K562 (cell line): ENCODE measurements around the gene VSIG10L2. TPM values are rescaled to one million over a fixed set of nuclear protein-coding genes. Genes with fewer than 3 reads are reported as not detected.

ENCODE experiments used
- ATAC-seq: fragments of 200-7000 bp; cut with Tn5 transposase; 3 replicates; pipeline ENCODE4 v1.9.1; 2020; ENCODE audit warnings: moderate library complexity
- Bru-seq: library from RNA; stranded (reverse); fragments of 400-500 nt; gene quantifications from one replicate; lab custom pipeline; 2021; lab: Mats Ljungman, UMichigan
- BruChase-seq, 2 experiments: library from RNA; stranded (reverse); fragments of 400-500 nt; gene quantifications; one replicate each; lab custom pipeline; 2021; lab: Mats Ljungman, UMichigan
- BruUV-seq: library from RNA; stranded (reverse); fragments of 400-500 nt; replicated peaks from 2 replicates; lab custom pipeline; 2021; lab: Mats Ljungman, UMichigan
- CTCF ChIA-PET: fragments of 300-600 bp; formaldehyde crosslinking; extraction: SDS; loops from one replicate; lab custom pipeline; 2021; ENCODE audit warnings: low intra/inter-chr PET ratio; lab: Yijun Ruan, JAX
- POLR2A ChIA-PET: fragments of 300-600, 350-650 bp; sonication (Branson Sonifier 250); formaldehyde crosslinking; extraction: SDS; loops from one replicate; lab custom pipeline; 2021; ENCODE audit warnings: antibody characterized with exemption, inconsistent platforms; lab: Yijun Ruan, JAX
- DNase-seq, 4 experiments: peaks; one replicate each; pipeline versions ENCODE4 v3.0.0 to v3.0.0-alpha.2; 2011 to 2018; ENCODE audit warnings: low spot score in 3 of 4, mixed read lengths in 3 of 4; ENCODE audit errors: extremely low read depth in 1 of 4
- FAIRE-seq: peaks from 2 replicates; lab custom pipeline; 2011; peaks lifted over from hg19 to GRCh38; lab: Jason Lieb, UNC
- H2AFZ ChIP-seq: 2 replicates; pipeline ENCODE4 v1.6.0; 2011; ENCODE audit warnings: low read depth, low read length, control low read depth, inconsistent platforms
- H3K27ac ChIP-seq: fragments of 200-600 bp; 3 replicates; pipeline ENCODE4 v1.8.0; 2011; ENCODE audit warnings: low read depth, mild to moderate bottlenecking, control low read depth, inconsistent platforms, low read length, moderate library complexity, mixed read lengths; ENCODE audit errors: extremely low read depth
- H3K27me3 ChIP-seq, 2 experiments: fragments of 300-600 bp in 1 of 2; 2 replicates in 1 of 2; 3 replicates in 1 of 2; pipeline versions ENCODE4 v1.6.0 to v1.8.0; 2011; ENCODE audit warnings: inconsistent platforms in 2 of 2, low read length in 2 of 2, mild to moderate bottlenecking in 1 of 2, mixed read lengths in 1 of 2, moderate library complexity in 1 of 2; ENCODE audit not compliant: control insufficient read depth in 2 of 2, insufficient read depth in 2 of 2
- H3K36me3 ChIP-seq: fragments of 300-600 bp; 3 replicates; pipeline ENCODE4 v1.8.0; 2011; ENCODE audit warnings: mild to moderate bottlenecking, low read length, inconsistent platforms; ENCODE audit not compliant: control insufficient read depth, insufficient read depth
- H3K4me1 ChIP-seq, 2 experiments: fragments of 200-600 bp in 1 of 2; replicated peaks in 1 of 2; 2 replicates in 1 of 2; 3 replicates in 1 of 2; pipeline versions ENCODE4 v1.5.1 to v1.8.0; 2011; ENCODE audit warnings: inconsistent platforms in 2 of 2, low read length in 2 of 2, mild to moderate bottlenecking in 1 of 2, mixed read lengths in 1 of 2, moderate library complexity in 1 of 2; ENCODE audit not compliant: control insufficient read depth in 2 of 2, insufficient read depth in 2 of 2
- H3K4me2 ChIP-seq: 2 replicates; pipeline ENCODE4 v1.6.1; 2011; ENCODE audit warnings: low read length, control low read depth, inconsistent platforms, mixed read lengths; ENCODE audit not compliant: insufficient read depth
- H3K4me3 ChIP-seq: fragments of 200-600 bp; sonication (generic), shearing (Covaris generic); 2 replicates; pipeline ENCODE4 v1.5.1; 2016; ENCODE audit warnings: control low read depth, inconsistent platforms
- H3K79me2 ChIP-seq: fragments of 200-600 bp; 3 replicates; pipeline ENCODE4 v1.8.0; 2011; ENCODE audit warnings: low read length, inconsistent platforms; ENCODE audit not compliant: control insufficient read depth, insufficient read depth
- H3K9ac ChIP-seq, 2 experiments: 2 replicates each; pipeline versions ENCODE4 v1.6.0 to v1.6.1; 2011; ENCODE audit warnings: low read depth in 2 of 2, low read length in 2 of 2, control low read depth in 1 of 2, inconsistent platforms in 1 of 2, mild to moderate bottlenecking in 1 of 2, mixed read lengths in 1 of 2; ENCODE audit not compliant: insufficient read depth in 1 of 2
- H3K9me1 ChIP-seq: one replicate; pipeline ENCODE4 v1.6.0; 2011; ENCODE audit warnings: inconsistent platforms, mild to moderate bottlenecking, low read length, moderate library complexity; ENCODE audit not compliant: control insufficient read depth, insufficient read depth
- H3K9me3 ChIP-seq: replicated peaks from 2 replicates; pipeline ENCODE4 v1.5.1; 2011; ENCODE audit warnings: low read depth, low read length, inconsistent platforms; ENCODE audit not compliant: control insufficient read depth, insufficient read depth
- H4K20me1 ChIP-seq: replicated peaks from 2 replicates; pipeline ENCODE4 v1.6.1; 2011; ENCODE audit warnings: low read length, inconsistent platforms, mixed read lengths; ENCODE audit not compliant: control insufficient read depth, insufficient read depth
- CREB3 ChIP-seq: fragments of 450-650 bp; conservative IDR thresholded peaks from 2 replicates; pipeline ENCODE4 v1.6.1; 2016; ENCODE audit warnings: missing genetic modification characterization, low read depth, mild to moderate bottlenecking, missing compliant biosample characterization, moderate library complexity
- GABPB2 ChIP-seq: fragments of 250-450 bp; sonication (Bioruptor Pico); conservative IDR thresholded peaks from 2 replicates; pipeline ENCODE4 v1.5.1; 2021; ENCODE audit warnings: mild to moderate bottlenecking
- LARP7 ChIP-seq: fragments of 450-650 bp; IDR thresholded peaks from 2 replicates; pipeline ENCODE4 v1.6.1; 2016
- MCM2 ChIP-seq: fragments of 450-650 bp; IDR thresholded peaks from 2 replicates; pipeline ENCODE4 v1.6.1; 2017; ENCODE audit warnings: low read depth, mild to moderate bottlenecking
- POLR2AphosphoS2 ChIP-seq: IDR thresholded peaks from 2 replicates; pipeline ENCODE4 v1.6.1; 2012; ENCODE audit warnings: low read length, improper control_type of control experiment
- ZFP1 ChIP-seq: fragments of 450-650 bp; formaldehyde crosslinking; IDR thresholded peaks from 2 replicates; pipeline ENCODE4 v1.4.0; 2020; ENCODE audit warnings: mild to moderate bottlenecking, mixed read lengths
- WGBS: fragments of 100-300 bp; shearing (Covaris generic); methylation state at CpG from one replicate; pipeline ENCODE4 v1.1.6; 2016; ENCODE audit warnings: low coverage, mixed read lengths; ENCODE audit not compliant: insufficient coverage; ENCODE audit errors: missing lambda C conversion rate; 5-methylcytosine and 5-hydroxymethylcytosine counted together
- in situ Hi-C: fragments of 300-500 bp; cut with MboI; formaldehyde crosslinking; loops from 4 replicates; pipeline ENCODE4 v1.15.0; 2018; ENCODE audit warnings: inconsistent platforms, mixed read lengths
- intact Hi-C: fragments of 100-400 bp; cut with micrococcal nuclease; formaldehyde crosslinking; loops from 2 replicates; pipeline ENCODE4 v1.14.2; 2022
- long read RNA-seq, 3 experiments: library from polyadenylated mRNA in 2 of 3; library from RNA in 1 of 3; unstranded in 2 of 3; stranded (forward) in 1 of 3; transcript quantifications; one replicate each; pipeline ENCODE4 v2.0.0, GENCODE V29; 2019 to 2022
- polyA minus RNA-seq, 3 experiments: library from RNA; depleted of rRNA, polyadenylated mRNA; stranded (reverse); fragments of >200 nt; gene quantifications; 2 replicates each; pipeline ENCODE4 v1.2.3, GENCODE V29; 2011
- polyA plus RNA-seq, 8 experiments: library from polyadenylated mRNA; depleted of rRNA in 4 of 8; stranded (reverse) in 5 of 8; unstranded in 3 of 8; fragments of >200 nt; fragmentation: Nextera tagmentation in 2 of 8; fragmentation: Illumina TruSeq in 1 of 8; extraction: Ambion mirVana in 2 of 8; extraction: Trizol in 1 of 8; gene quantifications; 2 replicates each; pipeline versions ENCODE4 v1.2.1 to v1.2.3, GENCODE V29; 2011 to 2014; ENCODE audit warnings: inconsistent platforms in 1 of 8, missing spikeins in 1 of 8
- total RNA-seq, 7 experiments: library from RNA; depleted of rRNA in 6 of 7; stranded (reverse); fragments of >200 nt in 6 of 7; fragmentation: Illumina TruSeq in 2 of 7; extraction: Trizol in 2 of 7; gene quantifications; 2 replicates each; pipeline versions ENCODE4 v1.2.1 to v1.2.3, GENCODE V29; 2011 to 2021; ENCODE audit warnings: low replicate concordance in 1 of 7
- TF ChIP-seq, protein P1 (sequence below), 2 experiments: fragments of 450-650 bp in 1 of 2; sonication (generic) in 1 of 2; formaldehyde crosslinking in 1 of 2; IDR thresholded peaks in 1 of 2; conservative IDR thresholded peaks in 1 of 2; 2 replicates each; pipeline versions ENCODE4 v1.6.1 to v1.8.1; 2016 to 2023; ENCODE audit warnings: mild to moderate bottlenecking in 2 of 2, moderate library complexity in 2 of 2, inconsistent platforms in 1 of 2, missing genetic modification reagents in 1 of 2
- TF ChIP-seq, protein P2 (sequence below): fragments of 250-450 bp; sonication (Bioruptor Pico); IDR thresholded peaks from 2 replicates; pipeline ENCODE4 v1.8.0; 2022; ENCODE audit warnings: moderate library complexity, mild to moderate bottlenecking, inconsistent platforms

Gene VSIG10L2
- total RNA-seq (2011; cell fraction: chromatin; rRNA removed; ENCODE audit: low replicate concordance) = not detected in 2 replicates
- total RNA-seq (2011; cell fraction: nucleolus; rRNA removed) = not detected in 2 replicates
- total RNA-seq (2011; cell fraction: nucleoplasm; rRNA removed) = not detected in 2 replicates
- not detected in 2 replicates for total RNA-seq (2014; rRNA removed)
- total RNA-seq (2014; rRNA removed; fragmentation: Illumina TruSeq; extraction: Trizol) = not detected in 2 replicates
- not detected in 2 replicates for total RNA-seq (2015; rRNA removed; fragmentation: Illumina TruSeq; extraction: Trizol)
- total RNA-seq (2021) = not detected in 2 replicates
- polyA plus RNA-seq (2011; rRNA removed) = not detected in 2 replicates
- not detected in 2 replicates for polyA plus RNA-seq (2011; cell fraction: cytosol; rRNA removed)
- polyA plus RNA-seq (2011; cell fraction: nucleus; rRNA removed) = not detected in 2 replicates
- not detected in 2 replicates for polyA plus RNA-seq (2012)
- polyA plus RNA-seq (2014; fragmentation: Illumina TruSeq; extraction: Trizol) = not detected in 2 replicates
- polyA plus RNA-seq (2014; fragmentation: Nextera tagmentation; extraction: Ambion mirVana) = not detected
- polyA plus RNA-seq (2014; rRNA removed) = not detected in 2 replicates
- polyA minus RNA-seq (2011; rRNA and poly(A)+ RNA removed) = not detected in 2 replicates
- polyA minus RNA-seq (2011; cell fraction: cytosol; rRNA and poly(A)+ RNA removed) = not detected in 2 replicates
- not detected in 2 replicates for polyA minus RNA-seq (2011; cell fraction: nucleus; rRNA and poly(A)+ RNA removed)
- percentile 7 among the genes with signal in this experiment for Bru-seq, nascent RNA
- not detected for BruChase-seq, experiment 1, labeled RNA remaining after a 2-hour chase
- BruChase-seq, experiment 2, labeled RNA remaining after a 6-hour chase = not detected
- long read RNA-seq, experiment 1 = 0 reads
- long read RNA-seq, experiment 2 = 0 reads
- long read RNA-seq, experiment 3 = 0 reads

DNA sequence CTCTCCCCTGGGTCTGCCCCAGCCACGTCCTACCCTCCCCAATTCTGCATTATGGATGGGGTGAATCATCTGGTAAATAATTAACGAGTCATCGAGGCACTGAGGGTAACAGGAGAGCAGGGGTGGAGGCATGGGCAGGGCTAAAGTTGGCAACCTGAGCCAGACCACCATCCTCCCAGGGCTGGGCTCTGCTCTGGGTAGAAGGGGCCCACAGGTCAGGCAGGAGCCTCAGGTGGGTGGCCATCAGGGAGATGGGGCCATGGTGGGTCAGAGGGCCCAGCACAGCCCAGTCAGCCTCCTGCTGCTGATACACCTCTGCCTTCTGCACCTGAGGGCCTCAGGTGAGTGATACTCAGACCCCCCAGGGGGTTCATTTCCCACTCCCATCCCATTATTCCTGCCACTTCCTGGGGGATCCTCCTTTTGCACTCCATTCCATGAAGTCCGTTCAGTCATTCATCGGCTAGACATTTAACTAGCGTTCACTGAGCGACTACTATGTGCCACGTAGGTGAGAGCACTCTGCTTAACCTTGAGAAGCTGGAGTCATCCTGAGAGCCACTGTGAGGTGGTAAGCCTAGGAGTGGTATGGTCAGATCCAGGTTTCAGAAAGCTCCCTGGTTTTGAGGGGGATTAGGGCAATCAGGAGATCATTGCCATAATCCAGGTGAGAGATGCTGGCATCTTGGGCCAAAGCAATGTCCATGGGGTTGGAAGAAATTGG lies at the start of gene VSIG10L2:
Gene VSIG10L2, plus strand, starts transcription at position 248 of the 724 bp plus-strand sequence. Its CDS starts 12 bp downstream, at position 260.
- in situ Hi-C loops (no loop called here), intact Hi-C loops (no loop called here)
- no peak within 1 kb of the TSS for H2AFZ ChIP-seq
- H3K4me1 ChIP-seq = peaks cover 2 to 20% of the 10 kb centered on the region in 2 experiments; a peak in 3 of 5 replicates
- no peaks in the 10 kb centered on the region for H3K9me1 ChIP-seq
- peaks cover 5% of the 10 kb centered on the region for H4K20me1 ChIP-seq
- no peak for FAIRE-seq
- BruUV-seq = no TSS peak
- peaks cover 41 to 83% of the 10 kb centered on the region in 2 experiments for H3K27me3 ChIP-seq
- ChIA-PET POLR2A (interaction anchor here (0.7 to 1.2 kb wide), 2 partner anchors 14 to 21 kb away, joined by 4 read pairs; no protein-coding TSS in a partner anchor), CTCF (no interaction called here)
- H3K9me3 ChIP-seq = no peaks in the 10 kb centered on the region
- H3K79me2 ChIP-seq = no peaks in the 10 kb centered on the region
- H3K9ac ChIP-seq = 0 out of 4 replicates have a peak within 1 kb of the TSS, but pooled peaks of 1 of the 2 experiments have one; percentile 12
- ATAC-seq = no peak
- H3K4me2 ChIP-seq = no peak within 1 kb of the TSS; the same call in 1 of the 2 replicates
- no peak within 1 kb of the TSS for H3K27ac ChIP-seq
- no peak for DNase-seq
- TF ChIP-seq, protein P1, sequence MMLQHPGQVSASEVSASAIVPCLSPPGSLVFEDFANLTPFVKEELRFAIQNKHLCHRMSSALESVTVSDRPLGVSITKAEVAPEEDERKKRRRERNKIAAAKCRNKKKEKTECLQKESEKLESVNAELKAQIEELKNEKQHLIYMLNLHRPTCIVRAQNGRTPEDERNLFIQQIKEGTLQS (IDR thresholded peaks at IDR 0.05) = no peak
- TF ChIP-seq, protein P1 (CRISPR knock-in tag; conservative IDR thresholded peaks at IDR 0.05) = no peak
- no peak for TF ChIP-seq GABPB2 (CRISPR knock-in tag)
- TF ChIP-seq ZFP1 (CRISPR knock-in tag) = no peak
- TF ChIP-seq MCM2 = no peak
- TF ChIP-seq LARP7 = no peak
- TF ChIP-seq, protein P2, sequence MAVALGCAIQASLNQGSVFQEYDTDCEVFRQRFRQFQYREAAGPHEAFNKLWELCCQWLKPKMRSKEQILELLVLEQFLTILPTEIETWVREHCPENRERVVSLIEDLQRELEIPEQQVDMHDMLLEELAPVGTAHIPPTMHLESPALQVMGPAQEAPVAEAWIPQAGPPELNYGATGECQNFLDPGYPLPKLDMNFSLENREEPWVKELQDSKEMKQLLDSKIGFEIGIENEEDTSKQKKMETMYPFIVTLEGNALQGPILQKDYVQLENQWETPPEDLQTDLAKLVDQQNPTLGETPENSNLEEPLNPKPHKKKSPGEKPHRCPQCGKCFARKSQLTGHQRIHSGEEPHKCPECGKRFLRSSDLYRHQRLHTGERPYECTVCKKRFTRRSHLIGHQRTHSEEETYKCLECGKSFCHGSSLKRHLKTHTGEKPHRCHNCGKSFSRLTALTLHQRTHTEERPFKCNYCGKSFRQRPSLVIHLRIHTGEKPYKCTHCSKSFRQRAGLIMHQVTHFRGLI (CRISPR knock-in tag) = no peak
- no peak for TF ChIP-seq CREB3
- no peak for TF ChIP-seq POLR2AphosphoS2
- H3K36me3 ChIP-seq = no peaks in the 10 kb centered on the region
- no peak within 1 kb of the TSS for H3K4me3 ChIP-seq
- 3% methylated on average over 8 of the region's 8 CpGs for WGBS
